ENCODE results near the gene TRPC1.

Gene TRPC1

GRCh38 chr3:142754494-142754893, 30.7 kb downstream of the TRPC1 start:
- DNase-seq = no peak

- DNase-seq = no peak
Measured at GRCh38 chr3:142768338-142768737, 44.5 kb downstream of the TRPC1 start.

GRCh38 chr3:142777927-142778326, 54.1 kb downstream of the TRPC1 start:
- no peak for DNase-seq

GRCh38 chr3:142778541-142778940, 54.7 kb downstream of the TRPC1 start:
- no peak for DNase-seq

- DNase-seq = no peak
Measured at GRCh38 chr3:142779591-142779990, 55.8 kb downstream of the TRPC1 start.

GRCh38 chr3:142782616-142783015, 58.8 kb downstream of the TRPC1 start:
- no peak for DNase-seq

- DNase-seq = no peak
Measured at GRCh38 chr3:142784228-142784627, 60.4 kb downstream of the TRPC1 start.

GRCh38 chr3:142785996-142786395, 62.2 kb downstream of the TRPC1 start:
- DNase-seq = no peak

- no peak for DNase-seq
Measured at GRCh38 chr3:142787719-142788118, 63.9 kb downstream of the TRPC1 start.

- no peak for DNase-seq
Measured at GRCh38 chr3:142794508-142794907, 70.7 kb downstream of the TRPC1 start.

GRCh38 chr3:142795332-142795731, 71.5 kb downstream of the TRPC1 start:
- DNase-seq = no peak

GRCh38 chr3:142796823-142797222, 73.0 kb downstream of the TRPC1 start:
- no peak for DNase-seq

- no peak for DNase-seq
Measured at GRCh38 chr3:142801746-142802145, 77.9 kb downstream of the TRPC1 start.

- DNase-seq = no peak
Measured at GRCh38 chr3:142802891-142803290, 79.1 kb downstream of the TRPC1 start.

GRCh38 chr3:142808103-142808917, 84.5 kb downstream of the TRPC1 start:
- DNase-seq = no peak

GRCh38 chr3:142809259-142809658, 85.4 kb downstream of the TRPC1 start:
- DNase-seq = no peak

GRCh38 chr3:142815803-142816202, 92.0 kb downstream of the TRPC1 start:
- no peak for DNase-seq

- no peak for DNase-seq
Measured at GRCh38 chr3:142817356-142817755, 93.5 kb downstream of the TRPC1 start.

GRCh38 chr3:142817897-142818296, 94.1 kb downstream of the TRPC1 start:
- no peak for DNase-seq

- no peak for DNase-seq
Measured at GRCh38 chr3:142818651-142819050, 94.8 kb downstream of the TRPC1 start.

- no peak for DNase-seq
Measured at GRCh38 chr3:142819179-142819578, 95.3 kb downstream of the TRPC1 start.

- peak; percentile 73 for DNase-seq
Measured at GRCh38 chr3:142828703-142829305, 105.0 kb downstream of the TRPC1 start.

- no peak for DNase-seq
Measured at GRCh38 chr3:142837526-142837925, 113.7 kb downstream of the TRPC1 start.

- DNase-seq = no peak
Measured at GRCh38 chr3:142839831-142840230, 116.0 kb downstream of the TRPC1 start.
